HCT116 (cell line): ENCODE data around the gene USP8. TPM values are rescaled to one million over a fixed set of nuclear protein-coding genes. Genes with fewer than 3 reads are reported as not detected.

Source experiments
- ATAC-seq: fragments of 200-7000 bp; cut with Tn5 transposase; 2 replicates; pipeline ENCODE4 v1.9.1; 2020; ENCODE audit warnings: mild to moderate bottlenecking, moderate library complexity
- BruUV-seq: library from RNA; stranded (reverse); fragments of 400-500 nt; replicated peaks from 2 replicates; lab custom pipeline; 2021; lab: Mats Ljungman, UMichigan
- CTCF ChIA-PET: fragments of 300-600 bp; sonication (Branson Sonifier 250); formaldehyde crosslinking; loops from one replicate; lab custom pipeline; 2021; ENCODE audit warnings: antibody characterized with exemption; lab: Charles Lee
- POLR2A ChIA-PET: fragments of 300-600, 350-600 bp; sonication (Branson Sonifier 250); formaldehyde crosslinking; loops from one replicate; lab custom pipeline; 2021; ENCODE audit warnings: antibody characterized with exemption; lab: Charles Lee
- RAD21 ChIA-PET, 2 experiments: fragments of 300-600 bp; sonication (Branson Sonifier 250); formaldehyde crosslinking; loops; one replicate each; lab custom pipeline; 2023; ENCODE audit warnings: low total read pairs in 2 of 2; ENCODE audit not compliant: uncharacterized antibody in 2 of 2, unreplicated experiment in 2 of 2, low non-redundant PET in 1 of 2; lab: Charles Lee
- DNase-seq: peaks from one replicate; pipeline ENCODE4 v3.0.0-alpha.2; 2010; ENCODE audit warnings: low read depth, low spot score
- H2AFZ ChIP-seq: fragments of 200-600 bp; shearing (Covaris generic), sonication (generic); 2 replicates; pipeline ENCODE4 v1.6.1; 2017; ENCODE audit warnings: low read depth, mixed run types, mixed read lengths, antibody characterized with exemption, low read length; ENCODE audit not compliant: poor library complexity, severe bottlenecking
- H3K27ac ChIP-seq: 2 replicates; pipeline ENCODE4 v1.5.1; 2012; ENCODE audit warnings: low read depth, low read length
- H3K27me3 ChIP-seq: fragments of 200-600 bp; sonication (generic); 2 replicates; pipeline ENCODE4 v1.6.1; 2016; ENCODE audit warnings: mixed run types, low read length, mixed read lengths; ENCODE audit not compliant: insufficient read depth
- H3K36me3 ChIP-seq, 2 experiments: fragments of 200-500 bp in 1 of 2; fragments of 200-600 bp in 1 of 2; sonication (Bioruptor generic) in 1 of 2; sonication (generic) in 1 of 2; 2 replicates each; pipeline versions ENCODE4 v1.5.1 to v1.6.1; 2014 to 2016; ENCODE audit warnings: low read length in 2 of 2, inconsistent platforms in 1 of 2, mixed read lengths in 1 of 2, mixed run types in 1 of 2; ENCODE audit not compliant: insufficient read depth in 2 of 2, control insufficient read depth in 1 of 2
- H3K4me1 ChIP-seq, 2 experiments: fragments of 200-600 bp in 1 of 2; sonication (generic) in 1 of 2; 2 replicates each; pipeline versions ENCODE4 v1.5.1 to v1.6.1; 2012 to 2017; ENCODE audit warnings: low read length in 2 of 2, inconsistent platforms in 1 of 2, mild to moderate bottlenecking in 1 of 2, mixed read lengths in 1 of 2, mixed run types in 1 of 2, moderate library complexity in 1 of 2; ENCODE audit not compliant: insufficient read depth in 2 of 2, control insufficient read depth in 1 of 2
- H3K4me2 ChIP-seq: fragments of 200-600 bp; sonication (generic); 2 replicates; pipeline ENCODE4 v1.6.1; 2017; ENCODE audit warnings: mixed run types, low read length, mixed read lengths
- H3K4me3 ChIP-seq, 2 experiments: fragments of 200-600 bp in 1 of 2; sonication (generic) in 1 of 2; replicated peaks in 1 of 2; 2 replicates each; pipeline ENCODE4 v1.5.1; 2011 to 2016; ENCODE audit warnings: low read length in 2 of 2, control low read depth in 1 of 2, low read depth in 1 of 2, mild to moderate bottlenecking in 1 of 2, mixed read lengths in 1 of 2, mixed run types in 1 of 2
- H3K79me2 ChIP-seq: fragments of 200-600 bp; sonication (generic); 2 replicates; pipeline ENCODE4 v1.6.1; 2017; ENCODE audit warnings: mild to moderate bottlenecking, mixed run types, low read length, moderate library complexity, mixed read lengths; ENCODE audit not compliant: insufficient read depth
- H3K9ac ChIP-seq: fragments of 200-600 bp; sonication (generic); 2 replicates; pipeline ENCODE4 v1.6.1; 2016; ENCODE audit warnings: low read length, mixed read lengths
- H3K9me2 ChIP-seq: fragments of 200-600 bp; sonication (generic), shearing (Covaris generic); 2 replicates; pipeline ENCODE4 v1.6.1; 2017; ENCODE audit warnings: mixed run types, mild to moderate bottlenecking, moderate library complexity; ENCODE audit not compliant: insufficient read depth
- H3K9me3 ChIP-seq, 2 experiments: fragments of 200-500 bp in 1 of 2; fragments of 200-600 bp in 1 of 2; sonication (Bioruptor generic) in 1 of 2; sonication (generic) in 1 of 2; 2 replicates each; pipeline ENCODE4 v1.6.1; 2014 to 2017; ENCODE audit warnings: low read length in 2 of 2, mixed read lengths in 2 of 2, inconsistent platforms in 1 of 2, low read depth in 1 of 2, mild to moderate bottlenecking in 1 of 2, mixed run types in 1 of 2, moderate library complexity in 1 of 2; ENCODE audit not compliant: control insufficient read depth in 1 of 2, insufficient read depth in 1 of 2
- H4K20me1 ChIP-seq: fragments of 200-600 bp; sonication (generic), shearing (Covaris generic); 2 replicates; pipeline ENCODE4 v1.6.1; 2017; ENCODE audit warnings: mixed run types, mild to moderate bottlenecking, moderate library complexity; ENCODE audit not compliant: insufficient read depth
- ATF3 ChIP-seq: IDR thresholded peaks from 2 replicates; pipeline ENCODE4 v1.6.1; 2012
- CEBPB ChIP-seq: IDR thresholded peaks from 2 replicates; pipeline ENCODE4 v1.6.1; 2012; ENCODE audit warnings: low read depth
- EZH2 ChIP-seq: fragments of 200-600 bp; sonication (generic); IDR thresholded peaks from 2 replicates; pipeline ENCODE4 v1.6.1; 2017; ENCODE audit warnings: antibody characterized with exemption, mixed run types
- RAD21 ChIP-seq: IDR thresholded peaks from 2 replicates; pipeline ENCODE4 v1.6.1; 2012; ENCODE audit warnings: low read depth, mild to moderate bottlenecking
- SP1 ChIP-seq: IDR thresholded peaks from 2 replicates; pipeline ENCODE4 v1.6.1; 2012; ENCODE audit warnings: low read depth
- intact Hi-C: fragments of 100-400 bp; cut with micrococcal nuclease; formaldehyde crosslinking; loops from 2 replicates; pipeline ENCODE4 v1.10.0; 2022
- total RNA-seq: library from RNA; stranded (reverse); gene quantifications from one replicate; pipeline ENCODE4 v1.2.1, GENCODE V29; 2021; ENCODE audit not compliant: unreplicated experiment
- TF ChIP-seq, protein P1 (sequence below), 3 experiments: fragments of 200-600 bp in 1 of 3; sonication (generic) in 1 of 3; IDR thresholded peaks in 2 of 3; conservative IDR thresholded peaks in 1 of 3; 2 replicates each; pipeline ENCODE4 v1.5.1; 2012 to 2017; ENCODE audit warnings: low read depth in 2 of 3, low read length in 2 of 3, antibody characterized with exemption in 1 of 3, borderline replicate concordance in 1 of 3, control low read depth in 1 of 3, mild to moderate bottlenecking in 1 of 3, mixed read lengths in 1 of 3, mixed run types in 1 of 3, moderate library complexity in 1 of 3; ENCODE audit not compliant: insufficient read depth in 1 of 3

USP8 gene
- total RNA-seq, 1 experiment from 2014 or later = 67.9 TPM

- Histone ChIP-seq H3K4me3 (no peak within 1 kb of the TSS), H3K9me3 (no peaks in the 10 kb centered on the region), H4K20me1 (no peaks in the 10 kb centered on the region), H3K4me1 (no peaks in the 10 kb centered on the region), H3K9me2 (no peaks in the 10 kb centered on the region), H3K27me3 (no peaks in the 10 kb centered on the region), H3K9ac (no peak within 1 kb of the TSS), H2AFZ (no peak within 1 kb of the TSS), H3K79me2 (no peaks in the 10 kb centered on the region), H3K4me2 (no peak within 1 kb of the TSS), H3K36me3 (no peaks in the 10 kb centered on the region), H3K27ac (no peak within 1 kb of the TSS)
- POLR2A ChIA-PET = no interaction called here
- RAD21 ChIA-PET = no interaction called here
- ATAC-seq (no peak), DNase-seq (no peak)
- no TSS peak for BruUV-seq
- TF ChIP-seq EZH2 (no peak), CEBPB (no peak)
- CTCF ChIA-PET = no interaction called here
- intact Hi-C loops = no loop called here
These were observed 122.4 kb downstream of the USP8 start, which contains the start of gene USP50 for GRCh38 chr15:50546566-50546965. Gene USP50, minus strand, starts transcription at chr15:50546666. Its CDS starts 141 bp downstream, at chr15:50546525.

DNA sequence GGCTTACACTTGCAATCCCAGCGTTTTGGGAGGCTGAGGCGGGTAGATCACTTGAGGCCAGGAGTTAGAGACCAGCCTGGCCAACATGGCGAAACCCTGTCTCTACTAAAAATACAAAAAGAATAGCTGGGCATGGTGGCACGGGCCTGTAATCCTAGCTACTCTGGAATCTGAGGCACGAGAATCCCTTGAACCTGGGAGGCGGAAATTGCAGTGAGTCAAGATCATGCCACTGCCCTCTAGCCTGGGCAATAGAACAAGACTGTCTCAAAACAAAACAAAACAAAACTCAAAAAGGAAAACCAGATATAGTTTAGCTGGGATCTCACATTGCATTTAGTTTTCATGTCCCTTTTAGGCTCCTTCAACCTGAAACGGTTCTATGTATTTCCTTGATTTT is 125.1 kb downstream of the USP8 start:
- ChIA-PET CTCF (no interaction called here), POLR2A (no interaction called here), RAD21 (interaction anchor here in 1 of 2 experiments (0.9 kb wide), 1 partner anchor 25 kb away, joined by 5 read pairs; no protein-coding TSS in a partner anchor)
- no peak overlapping the region for H3K27ac ChIP-seq
- no peaks in the 10 kb centered on the region for H3K9me2 ChIP-seq
- H4K20me1 ChIP-seq = no peaks in the 10 kb centered on the region
- no peak for ATAC-seq
- H3K27me3 ChIP-seq = no peaks in the 10 kb centered on the region
- no TSS peak for BruUV-seq
- no peaks in the 10 kb centered on the region for H3K79me2 ChIP-seq
- no peak overlapping the region for H3K9ac ChIP-seq
- H3K9me3 ChIP-seq = no peaks in the 10 kb centered on the region
- no peak for DNase-seq
- H3K4me2 ChIP-seq = no peak overlapping the region
- H3K4me3 ChIP-seq = no peak overlapping the region
- H3K36me3 ChIP-seq = no peaks in the 10 kb centered on the region
- no peaks in the 10 kb centered on the region for H3K4me1 ChIP-seq
- intact Hi-C loops = no loop called here
- no peak overlapping the region for H2AFZ ChIP-seq
- TF ChIP-seq RAD21 (no peak), ATF3 (no peak), SP1 (no peak)
- TF ChIP-seq, protein P1, sequence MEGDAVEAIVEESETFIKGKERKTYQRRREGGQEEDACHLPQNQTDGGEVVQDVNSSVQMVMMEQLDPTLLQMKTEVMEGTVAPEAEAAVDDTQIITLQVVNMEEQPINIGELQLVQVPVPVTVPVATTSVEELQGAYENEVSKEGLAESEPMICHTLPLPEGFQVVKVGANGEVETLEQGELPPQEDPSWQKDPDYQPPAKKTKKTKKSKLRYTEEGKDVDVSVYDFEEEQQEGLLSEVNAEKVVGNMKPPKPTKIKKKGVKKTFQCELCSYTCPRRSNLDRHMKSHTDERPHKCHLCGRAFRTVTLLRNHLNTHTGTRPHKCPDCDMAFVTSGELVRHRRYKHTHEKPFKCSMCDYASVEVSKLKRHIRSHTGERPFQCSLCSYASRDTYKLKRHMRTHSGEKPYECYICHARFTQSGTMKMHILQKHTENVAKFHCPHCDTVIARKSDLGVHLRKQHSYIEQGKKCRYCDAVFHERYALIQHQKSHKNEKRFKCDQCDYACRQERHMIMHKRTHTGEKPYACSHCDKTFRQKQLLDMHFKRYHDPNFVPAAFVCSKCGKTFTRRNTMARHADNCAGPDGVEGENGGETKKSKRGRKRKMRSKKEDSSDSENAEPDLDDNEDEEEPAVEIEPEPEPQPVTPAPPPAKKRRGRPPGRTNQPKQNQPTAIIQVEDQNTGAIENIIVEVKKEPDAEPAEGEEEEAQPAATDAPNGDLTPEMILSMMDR (IDR thresholded peaks at IDR 0.05 in 2 of 3, conservative IDR thresholded peaks at IDR 0.05 in 1 of 3; ENCODE audit: borderline replicate concordance in 1 of 3, insufficient read depth in 1 of 3, low read depth in 2 of 3, low read length in 2 of 3) = no peak
